OCI-LY3 (cell line): Measurements from ENCODE around the gene FALEC.

Source experiments
- H2AFZ ChIP-seq: fragments of 200-600, 300-600 bp; shearing (Covaris generic); 2 replicates; pipeline ENCODE4 v1.6.0; 2014; ENCODE audit warnings: antibody characterized with exemption, low read depth, low read length
- H3K27ac ChIP-seq: fragments of 200-600, 300-600 bp; sonication (generic); 2 replicates; pipeline ENCODE4 v1.5.1; 2014; ENCODE audit warnings: mild to moderate bottlenecking, low read length, moderate library complexity, mixed read lengths
- H3K27me3 ChIP-seq: fragments of 200-600, 300-600 bp; sonication (generic); 2 replicates; pipeline ENCODE4 v1.6.1; 2014; ENCODE audit warnings: low read depth, low read length, mixed read lengths
- H3K36me3 ChIP-seq: fragments of 200-600, 300-600 bp; sonication (generic); replicated peaks from 2 replicates; pipeline ENCODE3; 2014; ENCODE audit warnings: low read depth, low read length, mixed read lengths
- H3K4me1 ChIP-seq: fragments of 300-600, 200-600 bp; sonication (generic); 2 replicates; pipeline ENCODE4 v1.6.1; 2014; ENCODE audit warnings: low read length, mixed read lengths
- H3K4me2 ChIP-seq: fragments of 200-600, 300-600 bp; sonication (generic); 2 replicates; pipeline ENCODE4 v1.6.1; 2014; ENCODE audit warnings: low read length, mixed read lengths
- H3K4me3 ChIP-seq: fragments of 300-600, 200-600 bp; sonication (generic); 2 replicates; pipeline ENCODE4 v1.5.1; 2014; ENCODE audit warnings: antibody characterized with exemption, mild to moderate bottlenecking, low read length, moderate library complexity
- H3K79me2 ChIP-seq: fragments of 300-600, 200-600 bp; shearing (Covaris generic); 2 replicates; pipeline ENCODE4 v1.6.1; 2014; ENCODE audit warnings: mild to moderate bottlenecking, low read length, mixed read lengths
- H3K9ac ChIP-seq: fragments of 300-600, 200-600 bp; shearing (Covaris generic); 2 replicates; pipeline ENCODE4 v1.6.0; 2014; ENCODE audit warnings: mild to moderate bottlenecking, low read length, moderate library complexity
- H3K9me3 ChIP-seq: fragments of 200-600, 300-600 bp; shearing (Covaris generic); 2 replicates; pipeline ENCODE4 v1.6.1; 2014; ENCODE audit warnings: low read length, mixed read lengths; ENCODE audit not compliant: insufficient read depth
- H4K20me1 ChIP-seq: fragments of 200-600, 300-600 bp; sonication (generic); 2 replicates; pipeline ENCODE4 v1.6.1; 2016; ENCODE audit warnings: low read length, mixed read lengths; ENCODE audit not compliant: insufficient read depth
- CTCF ChIP-seq: fragments of 200-600, 300-600 bp; sonication (generic); IDR thresholded peaks from 2 replicates; pipeline ENCODE4 v1.5.1; 2014; ENCODE audit warnings: antibody characterized with exemption, low read length, low read depth
- EZH2phosphoT487 ChIP-seq: fragments of 200-600 bp; shearing (Covaris generic); IDR thresholded peaks from 2 replicates; pipeline ENCODE4 v1.6.1; 2018; ENCODE audit warnings: antibody characterized with exemption, mixed run types, low read depth

FALEC gene

GRCh38 chr1:150514260-150514659 lies 1.3 kb upstream of the FALEC start:
- Histone ChIP-seq H3K4me3 (no peak overlapping the region), H3K36me3 (peaks cover 2% of the 10 kb centered on the region), H4K20me1 (no peaks in the 10 kb centered on the region), H2AFZ (no peak overlapping the region), H3K79me2 (no peaks in the 10 kb centered on the region), H3K4me1 (peaks cover 10% of the 10 kb centered on the region), H3K9me3 (no peaks in the 10 kb centered on the region), H3K9ac (no peak overlapping the region), H3K27ac (no peak overlapping the region), H3K27me3 (no peaks in the 10 kb centered on the region), H3K4me2 (no peak overlapping the region)
- TF ChIP-seq EZH2phosphoT487 = no peak
- no peak for TF ChIP-seq CTCF

- Histone ChIP-seq H3K27ac (no peak overlapping the region), H3K4me3 (peak overlapping the region; percentile 80), H3K27me3 (no peaks in the 10 kb centered on the region), H3K9me3 (no peaks in the 10 kb centered on the region), H3K9ac (peak overlapping the region; percentile 49), H3K4me1 (peaks cover 10% of the 10 kb centered on the region), H4K20me1 (no peaks in the 10 kb centered on the region), H2AFZ (peak overlapping the region; percentile 62), H3K79me2 (no peaks in the 10 kb centered on the region), H3K36me3 (peaks cover 1% of the 10 kb centered on the region), H3K4me2 (peak overlapping the region; percentile 82)
- TF ChIP-seq CTCF = no peak
- TF ChIP-seq EZH2phosphoT487 = no peak
These were observed 632 bp upstream of the FALEC start for GRCh38 chr1:150514913-150515327.

- Histone ChIP-seq H3K4me3 (peak overlapping the region; percentile 80), H4K20me1 (no peaks in the 10 kb centered on the region), H3K36me3 (no peaks in the 10 kb centered on the region), H3K4me2 (peak overlapping the region; percentile 87), H3K27me3 (no peaks in the 10 kb centered on the region), H3K9me3 (no peaks in the 10 kb centered on the region), H3K79me2 (no peaks in the 10 kb centered on the region), H2AFZ (0 out of 2 replicates have a peak overlapping the region, but pooled peaks have one; percentile 35), H3K9ac (peak overlapping the region; percentile 69), H3K4me1 (peaks cover 10% of the 10 kb centered on the region), H3K27ac (no peak overlapping the region)
- TF ChIP-seq EZH2phosphoT487 = no peak
- TF ChIP-seq CTCF = no peak
These were observed 569 bp downstream of the FALEC start for GRCh38 chr1:150516050-150516591.

GRCh38 chr1:150516616-150517015 lies 1.1 kb downstream of the FALEC start:
- Histone ChIP-seq H3K4me3 (peak overlapping the region; percentile 80), H3K4me2 (peak overlapping the region; percentile 87), H4K20me1 (no peaks in the 10 kb centered on the region), H3K9ac (peak overlapping the region; percentile 69), H3K4me1 (peaks cover 10% of the 10 kb centered on the region), H3K27me3 (no peaks in the 10 kb centered on the region), H3K9me3 (no peaks in the 10 kb centered on the region), H2AFZ (0 out of 2 replicates have a peak overlapping the region, but pooled peaks have one; percentile 35), H3K36me3 (no peaks in the 10 kb centered on the region), H3K79me2 (no peaks in the 10 kb centered on the region), H3K27ac (no peak overlapping the region)
- TF ChIP-seq EZH2phosphoT487 (no peak), CTCF (peak; percentile 47)
